ENCODE results near the gene ITGB1BP1. TPM values are rescaled to one million over a fixed set of nuclear protein-coding genes. Genes with fewer than 3 reads are reported as not detected.
A peak's percentile ranks its signal among the peaks of the same experiment; 100 is the strongest.

ITGB1BP1 gene
- total RNA-seq, 1 donor from 2014 or later: 17.3 TPM

DNA sequence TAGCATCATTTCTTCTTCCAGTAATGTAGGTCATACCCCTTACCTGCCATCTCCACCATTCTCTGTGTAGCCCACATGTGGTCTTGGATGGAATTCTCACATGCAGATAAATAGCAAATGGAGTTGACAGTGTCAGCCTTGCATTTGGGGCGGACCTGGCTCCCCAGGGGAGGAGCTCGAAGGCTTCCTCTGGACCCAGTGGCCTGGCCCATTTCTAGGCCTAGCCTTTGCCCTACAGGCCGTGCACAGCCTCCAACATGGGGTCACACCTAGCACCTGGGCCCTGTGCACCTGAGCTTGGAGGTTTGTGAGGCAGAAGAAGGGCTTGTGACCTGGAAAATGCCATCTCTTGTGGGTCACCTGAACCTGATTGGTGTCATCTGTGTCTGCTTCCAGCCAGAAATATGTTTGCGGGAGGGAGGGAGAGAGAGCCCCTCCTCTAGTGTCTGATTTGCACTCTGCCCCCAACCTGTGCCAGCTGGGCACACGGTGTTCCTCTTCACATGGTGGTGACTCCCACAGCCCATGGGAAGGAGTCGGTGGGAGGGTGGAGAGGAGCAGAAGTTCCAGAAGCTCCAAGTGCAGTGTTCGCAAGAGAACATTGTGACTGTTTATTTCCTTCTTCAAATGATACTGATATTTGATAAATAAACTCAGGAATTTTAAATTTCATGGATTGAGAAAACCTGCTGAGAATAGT, 33.0 kb downstream of the ITGB1BP1 start:
- Histone ChIP-seq H3K4me2 (no peak overlapping the region), H4K20me1 (ENCODE audit: low read depth) (no peaks in the 10 kb centered on the region), H3K27me3 (no peaks in the 10 kb centered on the region), H3K9ac (no peak overlapping the region), H3K4me1 (peaks cover 18% of the 10 kb centered on the region), H2AFZ (replicated peaks) (no peak overlapping the region), H3F3A (ENCODE audit: low read depth) (peaks cover 16% of the 10 kb centered on the region), H3K9me3 (ENCODE audit: low read depth) (no peaks in the 10 kb centered on the region), H3K79me2 (ENCODE audit: low read depth) (no peaks in the 10 kb centered on the region), H3K36me3 (no peaks in the 10 kb centered on the region), H3K4me3 (no peak overlapping the region), H3K27ac (no peak overlapping the region)
- no peak overlapping the region for H3K4me3 Mint-ChIP-seq
- no peaks in the 10 kb centered on the region for H3K9me3 Mint-ChIP-seq
- no peak for TF ChIP-seq EZH2 (IDR thresholded peaks at IDR 0.05)
- TF ChIP-seq EZH2phosphoT487 (IDR thresholded peaks at IDR 0.05): no peak
- TF ChIP-seq CTCF (IDR thresholded peaks at IDR 0.05): no peak
- peaks cover 30% of the 10 kb centered on the region for H3K4me1 Mint-ChIP-seq
- H3K27me3 Mint-ChIP-seq (ENCODE audit: insufficient read depth, low read depth): peaks cover 4% of the 10 kb centered on the region
- peaks cover 31% of the 10 kb centered on the region for H3K36me3 Mint-ChIP-seq
- DNase-seq (ENCODE audit: low spot score): no peak
- no peak overlapping the region for H3K27ac Mint-ChIP-seq

GRCh38 chr2:9388950-9389911, 34.1 kb downstream of the ITGB1BP1 start:
- no peak overlapping the region for H2AFZ ChIP-seq (replicated peaks)
- Mint-ChIP-seq H3K27me3 (ENCODE audit: insufficient read depth, low read depth) (peaks cover 4% of the 10 kb centered on the region), H3K36me3 (peaks cover 31% of the 10 kb centered on the region), H3K4me3 (no peak overlapping the region), H3K27ac (peak overlapping the region; percentile 25), H3K4me1 (peaks cover 28% of the 10 kb centered on the region), H3K9me3 (no peaks in the 10 kb centered on the region)
- no peaks in the 10 kb centered on the region for H4K20me1 ChIP-seq (ENCODE audit: low read depth)
- TF ChIP-seq CTCF (IDR thresholded peaks at IDR 0.05) (no peak), EZH2 (IDR thresholded peaks at IDR 0.05) (no peak)
- H3K4me1 ChIP-seq: peaks cover 18% of the 10 kb centered on the region
- no peaks in the 10 kb centered on the region for H3K36me3 ChIP-seq
- H3K27me3 ChIP-seq: no peaks in the 10 kb centered on the region
- no peak overlapping the region for H3K9ac ChIP-seq
- no peaks in the 10 kb centered on the region for H3K79me2 ChIP-seq (ENCODE audit: low read depth)
- no peaks in the 10 kb centered on the region for H3K9me3 ChIP-seq (ENCODE audit: low read depth)
- peaks cover 16% of the 10 kb centered on the region for H3F3A ChIP-seq (ENCODE audit: low read depth)
- no peak overlapping the region for H3K4me3 ChIP-seq
- DNase-seq (ENCODE audit: low spot score): no peak
- no peak overlapping the region for H3K27ac ChIP-seq
- H3K4me2 ChIP-seq: no peak overlapping the region

- H4K20me1 ChIP-seq (ENCODE audit: low read depth): no peaks in the 10 kb centered on the region
- peaks cover 13% of the 10 kb centered on the region for H3K4me1 ChIP-seq
- Mint-ChIP-seq H3K36me3 (peaks cover 33% of the 10 kb centered on the region), H3K4me1 (peaks cover 20% of the 10 kb centered on the region), H3K4me3 (no peak overlapping the region), H3K27me3 (ENCODE audit: insufficient read depth, low read depth) (peaks cover 2% of the 10 kb centered on the region), H3K9me3 (no peaks in the 10 kb centered on the region), H3K27ac (no peak overlapping the region)
- no peak overlapping the region for H3K27ac ChIP-seq
- H2AFZ ChIP-seq (replicated peaks): no peak overlapping the region
- no peaks in the 10 kb centered on the region for H3K79me2 ChIP-seq (ENCODE audit: low read depth)
- no peaks in the 10 kb centered on the region for H3K36me3 ChIP-seq
- no peak for DNase-seq (ENCODE audit: low spot score)
- H3K9ac ChIP-seq: no peak overlapping the region
- H3K4me2 ChIP-seq: no peak overlapping the region
- TF ChIP-seq EZH2phosphoT487 (IDR thresholded peaks at IDR 0.05) (no peak), CTCF (IDR thresholded peaks at IDR 0.05) (no peak), EZH2 (IDR thresholded peaks at IDR 0.05) (no peak)
- H3K27me3 ChIP-seq: no peaks in the 10 kb centered on the region
- H3K4me3 ChIP-seq: no peak overlapping the region
- no peaks in the 10 kb centered on the region for H3K9me3 ChIP-seq (ENCODE audit: low read depth)
- H3F3A ChIP-seq (ENCODE audit: low read depth): peaks cover 16% of the 10 kb centered on the region
Observed at GRCh38 chr2:9388199-9388681, 35.1 kb downstream of the ITGB1BP1 start.

All from neural progenitor cell (in vitro differentiated cells).